Measurements from ENCODE around the gene GOT1.

The GOT1 gene

GRCh38 chr10:99368646-99369045, 61.8 kb downstream of the GOT1 start:
- no peak overlapping the region for H3K4me3 ChIP-seq (ENCODE audit: low read length)
- no peak for TF ChIP-seq CTCF (IDR thresholded peaks at IDR 0.05; ENCODE audit: insufficient read depth, low read depth, low read length, missing control alignments)
- DNase-seq (ENCODE audit: low read depth), result no peak

- no peak overlapping the region for H3K4me3 ChIP-seq (ENCODE audit: low read length)
- no peak for TF ChIP-seq CTCF (IDR thresholded peaks at IDR 0.05; ENCODE audit: insufficient read depth, low read depth, low read length, missing control alignments)
- DNase-seq (ENCODE audit: low read depth), result no peak
These were observed 63.8 kb downstream of the GOT1 start for GRCh38 chr10:99366666-99367065.

- DNase-seq (ENCODE audit: low read depth), result no peak
- no peak for TF ChIP-seq CTCF (IDR thresholded peaks at IDR 0.05; ENCODE audit: insufficient read depth, low read depth, low read length, missing control alignments)
- no peak overlapping the region for H3K4me3 ChIP-seq (ENCODE audit: low read length)
These were observed 64.7 kb downstream of the GOT1 start for GRCh38 chr10:99365736-99366135.

- no peak for TF ChIP-seq CTCF (IDR thresholded peaks at IDR 0.05; ENCODE audit: insufficient read depth, low read depth, low read length, missing control alignments)
- DNase-seq (ENCODE audit: low read depth), result no peak
These were observed 65.1 kb downstream of the GOT1 start for GRCh38 chr10:99365311-99365710.

GRCh38 chr10:99364125-99364524, 66.3 kb downstream of the GOT1 start:
- no peak for DNase-seq (ENCODE audit: low read depth)
- no peak for TF ChIP-seq CTCF (IDR thresholded peaks at IDR 0.05; ENCODE audit: insufficient read depth, low read depth, low read length, missing control alignments)
- H3K4me3 ChIP-seq (ENCODE audit: low read length), result no peak overlapping the region

More at GRCh38 chr10:99365311-99365710, 65.1 kb downstream of the GOT1 start:
- H3K4me3 ChIP-seq (ENCODE audit: low read length), result no peak overlapping the region

GRCh38 chr10:99360934-99361333, 69.5 kb downstream of the GOT1 start:
- no peak for DNase-seq (ENCODE audit: low read depth)
- no peak for TF ChIP-seq CTCF (IDR thresholded peaks at IDR 0.05; ENCODE audit: insufficient read depth, low read depth, low read length, missing control alignments)
- no peak overlapping the region for H3K4me3 ChIP-seq (ENCODE audit: low read length)

GRCh38 chr10:99358101-99358500, 72.3 kb downstream of the GOT1 start:
- DNase-seq (ENCODE audit: low read depth), result no peak
- H3K4me3 ChIP-seq (ENCODE audit: low read length), result no peak overlapping the region
- TF ChIP-seq CTCF (IDR thresholded peaks at IDR 0.05; ENCODE audit: insufficient read depth, low read depth, low read length, missing control alignments), result no peak

Data from epithelial cell of esophagus (primary cell).